HG03280 (cell line): ENCODE data around the gene ARHGAP42.
"Not testable (repeated sequence)": the region's sequence is repeated elsewhere in the genome, so short reads cannot be mapped to it uniquely, and the experiment has no call there.

Experiments
- ATAC-seq: cut with Tn5 transposase; IDR thresholded peaks from one replicate; pipeline ENCODE4 v1.9.1; 2021; ENCODE audit warnings: mild to moderate bottlenecking, moderate library complexity; ENCODE audit not compliant: unreplicated experiment

Gene ARHGAP42

GRCh38 chr11:100865443-100866065 is 178.5 kb downstream of the ARHGAP42 start:
- ATAC-seq: no peak

- no peak for ATAC-seq
Observed at GRCh38 chr11:100866453-100866852, 179.4 kb downstream of the ARHGAP42 start.

GRCh38 chr11:100867606-100868005 is 180.5 kb downstream of the ARHGAP42 start:
- ATAC-seq: no peak

- no peak for ATAC-seq
Observed at GRCh38 chr11:100869328-100869727, 182.2 kb downstream of the ARHGAP42 start.

- no peak for ATAC-seq
Observed at GRCh38 chr11:100870138-100870537, 183.1 kb downstream of the ARHGAP42 start.

- no peak for ATAC-seq
Observed at GRCh38 chr11:100872951-100873740, 186.1 kb downstream of the ARHGAP42 start.

GRCh38 chr11:100874203-100874602 is 187.1 kb downstream of the ARHGAP42 start:
- no peak for ATAC-seq

GRCh38 chr11:100875521-100875869 is 188.4 kb downstream of the ARHGAP42 start:
- ATAC-seq: no peak

GRCh38 chr11:100876815-100877520 is 189.9 kb downstream of the ARHGAP42 start:
- ATAC-seq: peak; percentile 79

GRCh38 chr11:100878474-100878873 is 191.4 kb downstream of the ARHGAP42 start:
- no peak for ATAC-seq

- no peak for ATAC-seq
Observed at GRCh38 chr11:100882957-100883356, 195.9 kb downstream of the ARHGAP42 start.

GRCh38 chr11:100883830-100884229 is 196.7 kb downstream of the ARHGAP42 start:
- ATAC-seq: no peak

- ATAC-seq: no peak
Observed at GRCh38 chr11:100887659-100888058, 200.6 kb downstream of the ARHGAP42 start.

GRCh38 chr11:100888836-100889235 is 201.7 kb downstream of the ARHGAP42 start:
- no peak for ATAC-seq

GRCh38 chr11:100889758-100890157 is 202.7 kb downstream of the ARHGAP42 start:
- ATAC-seq: no peak

GRCh38 chr11:100890789-100891188 is 203.7 kb downstream of the ARHGAP42 start:
- no peak for ATAC-seq

- ATAC-seq: no peak
Observed at GRCh38 chr11:100892886-100893285, 205.8 kb downstream of the ARHGAP42 start.

GRCh38 chr11:100895449-100895848 is 208.4 kb downstream of the ARHGAP42 start:
- no peak for ATAC-seq

- ATAC-seq: not testable (repeated sequence)
Observed at GRCh38 chr11:100895976-100896375, 208.9 kb downstream of the ARHGAP42 start.

GRCh38 chr11:100901471-100901870 is 214.4 kb downstream of the ARHGAP42 start:
- ATAC-seq: not testable (repeated sequence)

GRCh38 chr11:100902454-100903141 is 215.5 kb downstream of the ARHGAP42 start:
- no peak for ATAC-seq
